IPS-NIHi11 (cell line): ENCODE data around the gene MPZL2.

Experiments used
- DNase-seq: peaks from one replicate; pipeline ENCODE4 v3.0.0; 2012; ENCODE audit warnings: mixed read lengths, low spot score

Gene MPZL2

DNA sequence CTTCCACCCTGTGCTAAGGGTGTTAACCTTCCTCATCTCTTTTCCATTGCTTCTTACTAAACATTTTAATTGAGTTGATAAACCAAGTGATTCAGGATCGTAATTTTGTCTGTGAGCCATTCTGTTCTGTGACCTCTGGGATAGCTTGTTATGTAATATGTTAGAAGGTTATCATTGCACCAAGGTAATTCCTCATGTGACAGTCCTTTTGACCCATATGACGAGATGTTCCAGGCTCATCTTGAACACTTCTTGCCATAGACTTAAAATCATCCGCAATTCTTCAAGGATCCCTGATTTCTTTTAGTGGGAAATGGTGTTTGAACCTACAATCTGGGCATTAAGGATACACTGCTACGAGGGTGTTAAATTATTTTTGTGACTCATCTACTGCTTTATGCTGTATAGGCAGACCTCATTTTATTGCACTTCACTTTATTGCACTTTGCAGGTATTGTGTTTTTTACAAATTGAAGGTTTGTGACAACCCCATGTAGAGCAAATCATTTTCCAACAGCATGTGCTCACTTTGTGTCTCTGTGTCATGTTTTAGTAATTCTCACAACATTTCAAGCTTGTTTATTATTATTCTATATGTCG lies 19.0 kb upstream of the MPZL2 start:
- no peak for DNase-seq

DNA sequence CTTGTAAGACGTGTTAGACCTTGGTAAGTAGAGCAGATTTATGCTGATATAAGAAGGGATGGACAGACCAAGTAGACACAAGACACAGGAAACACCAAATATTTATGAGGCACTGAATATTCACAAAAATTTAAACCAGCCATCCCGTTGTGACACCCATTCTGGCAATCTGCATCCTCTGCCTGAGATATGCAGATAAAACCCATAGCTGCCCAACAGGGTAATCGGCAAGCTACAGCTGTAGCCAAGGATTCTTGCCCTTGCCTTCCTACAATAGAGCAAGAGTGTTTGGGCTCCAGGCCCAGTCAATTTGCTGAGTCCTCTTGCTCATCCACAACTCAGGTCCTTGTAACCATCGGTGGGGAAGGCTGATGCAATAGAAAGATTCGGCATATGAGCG lies 18.5 kb upstream of the MPZL2 start:
- DNase-seq: no peak

DNA sequence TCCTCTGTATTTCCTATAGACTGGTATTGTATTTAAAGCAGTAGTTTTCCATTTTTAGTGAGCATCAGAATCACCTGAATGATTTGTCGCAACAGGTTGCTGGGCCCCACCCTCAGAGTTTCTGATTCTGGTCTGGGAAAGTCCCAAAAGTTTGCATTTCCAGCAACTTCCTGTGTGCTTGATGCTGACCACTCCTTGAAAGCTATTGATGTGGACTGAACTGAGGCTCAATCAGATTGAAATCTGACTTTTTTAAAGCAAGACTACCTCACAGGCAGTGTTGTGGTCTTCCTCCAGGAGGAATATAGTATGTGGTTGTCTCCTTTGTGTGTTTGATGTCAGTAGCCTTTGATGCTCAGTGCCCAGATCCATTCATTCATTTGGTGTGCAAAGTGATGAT lies 17.2 kb upstream of the MPZL2 start:
- no peak for DNase-seq

DNA sequence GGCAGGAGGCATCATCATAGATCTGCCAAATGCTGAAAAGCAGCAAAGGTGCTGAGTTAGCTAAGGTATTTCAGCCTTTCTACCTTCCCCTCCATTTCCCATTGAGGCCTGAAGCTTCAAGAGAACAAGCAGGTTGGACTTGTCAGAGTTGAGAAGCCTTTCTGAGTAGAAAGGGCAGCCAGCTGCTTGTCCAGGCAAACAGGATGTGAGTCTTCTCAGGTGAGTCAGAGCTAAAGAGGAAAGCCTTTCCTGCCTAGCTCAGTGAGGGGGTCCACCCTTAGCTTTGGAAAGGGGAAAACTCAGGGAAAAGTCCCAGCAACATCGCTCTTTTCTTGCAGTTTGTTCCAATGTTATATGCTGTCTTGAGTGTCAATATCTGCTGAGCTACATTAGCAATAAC lies 13.2 kb upstream of the MPZL2 start:
- peak; percentile 29 for DNase-seq

DNA sequence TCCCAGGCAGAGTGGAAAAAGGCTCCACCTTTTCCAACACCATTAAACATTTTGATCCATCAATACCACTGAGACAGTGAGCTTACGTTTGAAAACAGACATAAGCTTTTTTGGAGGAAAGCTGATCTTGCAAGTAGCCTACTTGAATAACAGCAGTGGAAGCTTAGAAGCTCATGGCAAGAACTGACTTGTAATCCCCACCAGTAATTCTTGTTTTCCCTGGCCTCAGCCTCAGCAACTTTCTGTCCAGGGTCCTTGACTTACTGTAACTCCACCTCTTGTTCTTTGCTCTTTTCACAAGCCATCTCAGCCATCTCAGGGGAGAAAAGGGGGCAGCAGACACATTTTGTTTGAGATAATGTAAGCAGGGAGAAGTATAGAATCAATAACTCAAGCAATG lies 12.3 kb upstream of the MPZL2 start:
- DNase-seq: no peak

DNA sequence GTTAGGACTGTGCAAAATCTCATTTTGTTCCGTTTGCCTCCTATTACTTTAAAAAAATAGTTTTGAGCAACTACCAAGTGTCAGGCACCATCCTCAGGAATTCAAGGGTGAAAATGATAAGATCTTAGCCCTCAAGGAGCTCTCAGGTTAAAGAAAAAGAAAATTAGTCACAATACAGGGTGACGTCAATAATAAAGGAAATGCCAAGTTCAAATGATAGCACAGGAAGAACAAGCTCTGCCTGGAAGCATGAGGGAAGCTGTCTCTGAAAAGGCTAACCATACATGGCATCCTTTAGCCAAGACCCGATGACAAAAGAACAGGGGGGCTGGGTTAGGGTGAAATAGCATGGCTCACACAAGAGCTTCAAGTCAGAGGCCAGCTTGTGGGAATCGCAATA lies 11.1 kb upstream of the MPZL2 start:
- DNase-seq: no peak

DNA sequence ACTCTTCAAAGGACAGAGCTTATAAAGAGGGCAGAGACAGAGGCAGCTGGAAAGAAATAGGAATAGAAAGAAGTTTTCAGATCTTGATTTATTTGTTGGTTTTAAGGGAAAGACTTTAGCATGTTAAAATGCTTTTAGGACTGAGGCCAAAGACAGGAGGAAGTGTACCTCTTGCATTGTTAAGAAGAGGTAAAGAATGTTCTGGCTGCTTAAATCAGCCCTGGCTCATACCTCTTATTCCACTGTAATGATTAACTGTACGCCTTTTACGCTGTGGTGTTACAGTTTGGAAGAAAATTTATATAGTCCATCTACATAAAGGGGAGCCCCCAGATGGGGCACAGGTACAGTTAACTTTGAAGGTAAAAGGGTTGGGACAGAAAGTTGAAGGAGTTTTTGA lies 10.1 kb upstream of the MPZL2 start:
- no peak for DNase-seq

DNA sequence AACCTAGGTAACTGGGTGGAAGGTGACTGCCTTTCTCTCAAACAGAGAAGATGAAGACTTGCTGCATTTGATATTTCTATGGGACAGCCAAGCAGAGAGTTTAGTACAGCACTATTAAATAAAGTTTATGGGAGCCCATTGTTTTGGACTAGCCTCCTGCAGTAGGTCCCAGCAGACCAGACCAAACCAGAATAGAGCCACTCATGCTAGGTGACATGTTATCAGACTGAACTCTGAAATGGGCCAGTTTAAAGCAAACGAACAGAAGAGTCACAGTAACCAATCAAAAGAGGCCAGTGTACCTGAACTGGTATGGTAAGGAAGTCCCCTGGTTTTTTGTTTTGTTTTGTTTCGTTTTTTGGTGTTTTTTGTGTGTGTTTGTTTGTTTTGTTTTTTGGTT lies 7.9 kb upstream of the MPZL2 start:
- DNase-seq: no peak

DNA sequence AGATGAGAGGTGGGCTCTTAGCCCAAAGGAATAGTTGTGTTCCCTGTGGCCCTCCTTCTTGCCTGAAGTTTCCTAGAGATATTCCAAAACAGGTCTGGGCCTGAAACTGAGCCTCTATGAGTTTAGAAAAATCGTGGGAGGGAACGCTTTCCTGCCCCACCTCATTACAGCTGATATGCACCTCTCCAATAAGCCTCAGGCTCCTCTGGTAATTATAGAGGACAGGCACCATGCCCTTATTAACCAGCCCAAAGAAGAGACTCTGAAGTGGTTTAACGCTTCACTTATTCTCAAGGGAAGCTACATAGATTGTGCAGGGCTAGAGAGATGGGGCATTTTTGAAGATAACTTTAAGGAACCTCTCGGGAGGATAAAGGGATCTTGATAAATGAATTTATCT lies 3.4 kb upstream of the MPZL2 start:
- DNase-seq: no peak

DNA sequence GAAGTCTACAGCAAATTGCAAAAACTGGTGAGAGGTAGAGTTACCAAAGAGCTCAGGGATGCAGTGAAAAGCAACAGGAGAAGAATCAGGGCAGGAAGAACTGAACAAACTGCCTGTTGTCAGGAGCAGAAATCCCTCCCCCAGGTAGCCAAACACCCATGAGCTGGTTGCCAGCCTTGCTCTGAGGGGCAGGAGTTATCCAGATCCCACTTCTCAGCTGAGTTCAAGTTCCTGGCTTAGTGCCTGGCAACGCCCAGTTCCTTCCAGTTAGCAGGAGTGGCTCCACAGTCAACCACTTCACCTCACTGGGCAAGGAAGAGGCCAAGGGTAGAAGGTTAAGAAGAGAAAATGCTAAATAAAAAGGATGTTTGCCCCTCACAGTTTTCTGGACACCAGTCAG lies 1.9 kb upstream of the MPZL2 start:
- no peak for DNase-seq

DNA sequence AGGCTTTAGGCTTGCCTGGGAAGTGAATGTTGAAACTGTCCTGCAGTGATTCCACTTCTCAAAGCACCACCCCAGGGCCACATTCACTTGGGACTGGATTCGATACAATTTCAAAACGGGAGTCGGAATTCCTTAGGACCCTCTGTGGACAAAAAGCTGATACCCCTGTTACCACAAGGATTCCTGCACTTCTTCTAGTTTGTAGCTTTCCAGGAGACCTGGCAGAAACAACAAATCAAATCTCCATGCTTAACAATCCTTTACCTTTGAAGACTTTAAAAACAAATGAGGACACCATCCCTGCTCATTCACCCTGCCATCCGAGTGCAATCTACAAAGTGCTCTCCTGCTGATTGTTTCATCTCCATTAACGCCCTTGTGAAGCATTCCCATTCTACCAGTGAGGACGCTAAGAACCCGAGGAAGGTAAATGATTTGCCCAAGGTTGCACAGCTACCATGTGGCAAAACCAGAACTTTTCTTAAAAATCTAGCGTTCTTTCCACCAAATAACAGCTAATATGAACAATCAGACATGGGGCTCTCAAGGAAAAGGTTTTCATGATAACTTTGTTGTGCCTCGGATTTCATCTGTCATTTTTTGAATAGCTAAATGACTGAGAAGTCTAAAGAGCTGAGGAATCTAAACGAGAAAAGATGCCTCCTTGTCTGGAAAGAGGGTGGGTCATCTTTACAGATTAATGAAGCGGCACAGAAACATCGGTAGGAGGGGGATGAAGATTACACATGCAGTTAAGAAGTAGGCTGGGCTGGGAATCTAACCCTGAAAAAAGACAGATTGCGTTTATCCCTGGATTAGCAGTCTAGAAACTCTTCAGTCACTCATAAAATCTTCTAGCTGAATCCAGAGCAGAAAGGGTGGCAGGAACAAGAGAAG lies 720 bp upstream of the MPZL2 start:
- no peak for DNase-seq

DNA sequence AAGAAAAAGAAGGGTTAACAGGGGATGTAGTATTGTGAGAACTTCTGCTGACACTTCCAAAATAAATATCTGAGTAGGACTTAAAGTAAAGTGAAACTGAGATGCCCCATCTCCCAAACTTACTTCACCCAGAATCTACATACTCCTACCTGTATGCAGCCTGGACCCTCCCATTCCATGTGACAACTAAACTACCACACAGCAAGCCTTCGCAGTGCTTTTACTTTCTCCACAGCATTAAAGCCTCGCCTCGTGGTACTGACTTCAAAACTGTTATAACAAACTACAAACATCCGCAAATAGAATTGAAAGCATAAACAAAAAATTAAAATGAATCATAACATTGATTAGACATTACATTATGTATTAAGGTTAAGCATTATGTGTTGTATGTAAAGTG lies 985 bp downstream of the MPZL2 start:
- DNase-seq: no peak

DNA sequence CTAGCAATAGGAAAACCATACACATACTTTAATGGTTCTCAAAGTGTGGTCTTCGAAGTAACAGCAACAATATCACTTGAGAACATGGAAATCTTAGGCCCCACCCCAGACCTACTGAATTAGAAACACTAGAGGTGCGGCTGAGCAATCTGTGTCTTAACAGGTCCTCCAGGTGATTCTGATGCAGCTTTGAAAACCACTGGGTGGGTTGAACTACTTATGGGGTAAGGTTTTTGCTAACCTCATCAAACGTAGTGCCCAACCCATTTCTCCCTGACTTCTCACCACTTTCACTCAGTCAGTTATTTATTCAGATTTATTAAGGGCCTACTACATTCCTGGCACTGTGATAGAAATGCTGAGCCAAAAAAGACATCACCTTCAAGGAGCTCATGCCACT lies 3.7 kb downstream of the MPZL2 start:
- no peak for DNase-seq

DNA sequence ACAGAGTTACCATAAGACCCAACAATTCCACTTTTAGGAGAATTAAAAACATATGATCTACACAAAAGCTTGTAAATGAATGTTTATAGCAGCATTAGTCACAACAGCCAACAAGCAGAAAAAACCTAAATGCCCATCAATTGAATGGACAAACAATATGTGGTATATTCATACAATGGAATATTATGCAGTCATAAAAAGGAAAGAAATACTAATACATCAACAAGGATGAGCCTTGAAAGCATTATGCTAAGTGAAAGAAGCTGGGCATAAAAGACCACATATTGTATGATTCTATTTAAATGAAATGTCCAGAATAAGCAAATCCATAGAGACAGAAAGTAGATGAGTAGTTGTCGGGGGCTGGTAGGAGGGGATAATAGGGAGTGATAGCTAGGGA lies 5.0 kb downstream of the MPZL2 start:
- no peak for DNase-seq

DNA sequence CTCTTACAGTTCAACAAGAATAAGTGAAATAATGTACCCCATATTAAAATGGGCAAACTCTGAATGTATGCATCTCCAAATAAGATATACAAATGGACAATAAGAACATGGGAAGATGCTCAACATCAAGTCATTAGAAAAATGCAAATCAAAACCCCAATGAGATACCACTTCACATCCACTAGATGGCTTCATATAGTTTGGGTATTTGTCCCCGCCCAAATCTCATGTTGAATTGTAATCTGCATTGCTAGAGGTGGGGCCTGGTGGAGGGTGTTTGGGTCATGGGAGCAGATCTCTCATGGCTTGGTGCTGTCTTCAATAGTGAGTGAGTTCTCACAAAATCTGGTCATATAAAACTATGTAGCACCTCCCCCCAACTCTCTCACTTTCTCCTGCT lies 5.7 kb downstream of the MPZL2 start:
- no peak for DNase-seq

DNA sequence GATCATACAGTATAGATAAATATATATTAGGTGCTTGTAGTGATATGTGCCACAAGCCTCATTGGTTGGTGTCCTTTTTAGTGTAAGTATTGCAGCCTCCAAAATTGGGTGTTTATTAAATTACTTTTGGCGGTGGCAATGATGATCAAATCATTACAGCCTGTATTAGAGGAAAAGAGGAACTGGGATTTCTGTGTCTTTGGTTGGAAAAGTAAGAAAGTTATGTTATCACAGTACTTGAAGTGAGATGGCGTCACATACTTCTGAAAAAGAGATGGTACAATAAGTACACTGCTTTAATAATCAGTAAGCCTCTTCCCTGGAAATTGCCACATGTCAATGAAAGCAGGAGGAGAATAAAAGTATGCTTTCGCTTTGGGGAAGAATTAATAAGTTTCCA lies 11.4 kb downstream of the MPZL2 start:
- no peak for DNase-seq

DNA sequence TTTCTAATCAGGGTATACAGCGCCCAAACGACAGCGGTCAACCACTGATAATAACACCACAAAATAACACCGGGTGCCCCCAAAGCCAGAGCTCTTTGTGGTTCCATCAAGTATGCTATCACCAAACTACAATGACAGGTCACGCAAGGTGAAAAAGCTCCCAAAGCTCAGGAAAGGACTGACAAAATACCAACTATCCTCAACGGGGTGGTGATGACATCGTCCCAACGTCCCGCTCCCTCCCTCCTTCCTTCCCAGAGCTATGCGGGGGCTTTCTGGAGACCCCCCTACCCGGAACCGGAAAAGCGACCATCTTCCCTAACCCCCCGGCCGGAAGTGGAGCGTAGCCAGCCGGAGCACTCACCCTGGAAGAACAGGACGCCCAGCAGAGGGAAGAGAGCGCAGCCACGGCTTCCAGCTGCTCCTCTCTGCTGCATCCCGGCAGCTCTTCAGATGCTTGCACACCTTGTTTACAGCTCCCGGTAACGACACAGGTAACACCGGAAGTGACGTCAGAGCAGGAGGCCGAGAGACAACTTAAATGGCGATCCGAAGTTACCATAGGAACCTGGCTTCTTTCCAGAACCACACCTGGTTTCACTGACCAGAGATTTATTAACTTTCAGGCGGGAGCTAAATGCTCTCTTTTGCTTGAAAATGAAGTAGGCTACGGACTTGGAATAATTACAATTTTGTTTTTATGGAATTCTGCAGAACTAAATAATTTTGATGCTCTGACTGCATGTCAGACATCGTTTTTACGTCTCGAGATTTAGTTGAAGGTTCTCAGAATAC lies 12.0 kb downstream of the MPZL2 start, which contains the start of gene MPZL3:
Gene MPZL3 (minus strand): TSS at position 508 of the 795 bp plus-strand sequence. CDS start 71 bp downstream, at position 437.
- peak; percentile 82 for DNase-seq

DNA sequence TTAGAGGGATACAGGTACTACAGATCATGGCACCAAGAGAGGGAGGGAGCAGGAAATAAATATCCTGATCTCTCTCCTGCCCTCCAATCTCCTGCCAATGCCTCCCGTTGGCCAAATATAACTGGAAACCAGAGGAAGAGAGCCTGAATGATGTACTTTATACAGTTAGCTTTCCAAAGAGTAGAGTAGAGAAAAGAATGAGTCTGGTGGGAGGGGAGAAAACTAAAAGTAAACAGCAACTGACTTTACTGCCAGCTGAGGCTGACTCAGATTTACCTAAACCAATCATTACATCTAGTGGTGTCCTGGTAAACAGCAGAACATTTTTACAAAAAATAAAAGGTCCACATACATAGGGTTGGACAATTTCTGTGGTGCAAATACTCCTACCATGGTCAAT lies 17.1 kb downstream of the MPZL2 start:
- no peak for DNase-seq

DNA sequence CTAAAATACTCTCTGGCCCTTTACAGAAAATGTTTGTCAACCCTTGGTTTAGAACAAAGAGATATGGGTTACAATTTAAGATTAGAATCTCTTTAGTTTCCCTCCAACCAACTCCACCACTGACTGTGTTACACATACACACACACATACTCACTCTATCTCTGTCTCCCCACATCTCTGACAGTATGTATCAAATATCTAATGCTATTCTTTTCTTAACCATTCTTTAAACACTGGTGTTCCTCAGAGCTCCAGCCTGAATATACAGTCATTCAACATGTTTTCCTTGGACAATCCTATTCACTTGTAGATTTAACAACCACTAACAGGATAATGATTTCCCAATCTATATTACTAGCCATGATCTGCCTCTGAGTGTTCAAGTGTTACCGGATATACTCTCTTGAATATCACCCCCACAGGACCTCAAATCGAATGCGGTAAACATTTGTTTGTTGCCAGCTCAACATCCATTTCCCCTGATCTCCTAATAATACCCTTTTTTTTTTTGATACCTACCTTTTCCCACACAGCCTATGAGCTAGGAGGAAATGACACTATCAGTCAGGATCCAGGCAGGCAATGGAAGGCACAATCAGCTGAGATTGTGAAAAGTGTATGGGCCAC lies 18.0 kb downstream of the MPZL2 start:
- DNase-seq: no peak

DNA sequence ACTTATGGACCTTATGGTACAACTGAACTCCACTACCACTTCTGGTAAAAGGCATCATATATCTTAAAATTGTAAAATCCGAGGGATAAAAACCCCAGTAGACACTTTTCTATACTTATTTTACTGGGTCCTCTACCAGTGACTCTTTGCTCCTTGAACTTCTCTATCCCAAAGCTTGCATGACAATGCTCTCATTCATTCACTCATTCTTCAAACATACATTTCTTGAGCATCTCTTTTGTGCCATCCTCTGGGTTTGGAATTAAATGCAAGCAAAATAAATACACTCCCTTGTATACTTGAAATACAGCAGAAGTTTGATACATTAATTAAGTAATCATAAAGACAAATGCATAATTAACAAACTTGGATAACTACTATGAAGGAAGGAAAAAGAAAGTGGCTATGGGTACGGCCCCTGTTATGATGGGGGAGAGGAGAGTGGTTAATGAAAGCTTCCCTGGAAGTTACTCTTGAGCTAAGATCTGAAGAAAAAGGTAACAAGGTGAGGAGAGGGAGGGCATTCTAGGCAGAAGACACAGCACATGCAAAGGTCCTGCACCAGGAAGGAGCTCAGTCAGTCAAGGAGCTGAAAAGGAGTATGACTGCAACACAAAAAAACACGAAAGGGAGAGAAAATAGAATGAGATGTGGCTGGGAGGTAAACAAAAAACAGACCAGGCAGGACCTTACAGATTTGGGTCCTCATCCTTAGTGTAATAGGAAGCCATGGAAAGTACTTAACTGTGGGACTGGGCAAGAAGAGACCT lies 19.9 kb downstream of the MPZL2 start:
- DNase-seq: no peak

DNA sequence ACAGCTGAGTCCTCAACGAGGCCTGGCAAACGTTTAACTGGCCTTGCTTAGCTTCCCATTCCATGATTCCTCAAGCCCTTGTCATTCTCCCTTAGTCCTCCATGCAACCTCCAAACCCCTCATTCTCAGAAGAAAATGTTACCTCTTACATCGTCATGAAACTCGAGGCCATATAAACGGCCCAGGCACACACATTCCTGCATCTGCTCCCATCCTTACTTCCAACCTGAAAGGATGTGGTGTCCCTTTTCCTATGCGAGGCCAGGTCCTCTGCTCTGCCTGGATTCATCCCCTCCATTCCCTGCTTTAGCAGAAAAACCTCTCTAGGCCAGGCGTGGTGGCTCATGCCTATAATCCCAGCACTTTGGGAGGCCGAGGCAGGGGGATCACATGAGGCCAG lies 20.9 kb downstream of the MPZL2 start:
- DNase-seq: no peak

DNA sequence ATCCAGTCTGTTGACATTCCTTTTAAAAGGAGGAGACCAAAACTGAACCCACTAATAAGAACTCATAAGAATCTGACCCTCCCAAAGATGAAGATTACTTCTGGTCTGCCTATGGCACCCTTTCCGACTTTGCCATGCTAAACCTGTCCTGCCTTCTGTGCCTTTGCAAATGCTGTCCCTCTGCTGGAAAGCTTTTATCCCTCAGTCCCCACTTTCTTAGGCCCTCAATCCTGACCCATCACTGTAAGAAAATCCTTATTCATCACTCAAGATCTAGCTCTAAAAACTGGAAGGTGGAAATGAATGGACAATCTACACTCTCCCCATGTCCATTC lies 22.4 kb downstream of the MPZL2 start:
- DNase-seq: no peak
